Naive B cell (primary cell): ENCODE data around the gene TMEM208. TPM values are rescaled to one million over a fixed set of nuclear protein-coding genes. Genes with fewer than 3 reads are reported as not detected.
A peak's percentile ranks its signal among the peaks of the same experiment; 100 is the strongest.

Experiments
- ATAC-seq, 2 donors: fragments of 150-1000 bp; cut with Tn5 transposase; 2 replicates each; pipeline ENCODE4 v1.10.0; 2021; ENCODE audit warnings: low read depth in 2 of 2, mild to moderate bottlenecking in 2 of 2, moderate library complexity in 2 of 2
- DNase-seq: peaks from one replicate; pipeline ENCODE4 v3.0.0; 2022
- H3K27ac Mint-ChIP-seq, 6 donors: one replicate each; pipeline ENCODE4 v1.8.0; 2020 to 2022; ENCODE audit warnings: mild to moderate bottlenecking in 6 of 6, mixed read lengths in 6 of 6, moderate library complexity in 5 of 6, inconsistent platforms in 2 of 6
- H3K27me3 Mint-ChIP-seq, 3 donors: one replicate each; pipeline ENCODE4 v1.8.0; 2021 to 2022; ENCODE audit warnings: mixed read lengths in 3 of 3, mild to moderate bottlenecking in 1 of 3
- H3K36me3 Mint-ChIP-seq, 2 donors: one replicate each; pipeline ENCODE4 v1.8.0; 2020 to 2022; ENCODE audit warnings: mixed read lengths in 2 of 2, inconsistent platforms in 1 of 2, mild to moderate bottlenecking in 1 of 2
- H3K4me1 Mint-ChIP-seq, 3 donors: one replicate each; pipeline ENCODE4 v1.8.0; 2020 to 2022; ENCODE audit warnings: mixed read lengths in 3 of 3, inconsistent platforms in 1 of 3, mild to moderate bottlenecking in 1 of 3, moderate library complexity in 1 of 3
- H3K4me3 Mint-ChIP-seq, 8 donors: one replicate each; pipeline ENCODE4 v1.8.0; 2020 to 2022; ENCODE audit warnings: mild to moderate bottlenecking in 8 of 8, mixed read lengths in 8 of 8, moderate library complexity in 8 of 8, inconsistent platforms in 2 of 8
- H3K9me3 Mint-ChIP-seq, 7 donors: one replicate each; pipeline ENCODE4 v1.8.0; 2020 to 2022; ENCODE audit warnings: mixed read lengths in 7 of 7, mild to moderate bottlenecking in 5 of 7, inconsistent platforms in 2 of 7, moderate library complexity in 1 of 7
- polyA plus RNA-seq, 6 donors: library from polyadenylated mRNA; unstranded; fragments of 300-500 nt; fragmentation: Illumina TruSeq; gene quantifications; one replicate each; pipeline ENCODE4 v1.2.3, GENCODE V29; 2021; ENCODE audit warnings: low read depth in 6 of 6

The TMEM208 gene
- polyA plus RNA-seq, result 10 to 100 TPM; 44.9 to 66.7 (median 55.0) TPM

GRCh38 chr16:67226804-67227566, at the start of gene TMEM208:
Gene TMEM208 (plus strand): TSS chr16:67227130. CDS start chr16:67227219, 89 bp downstream.
- Mint-ChIP-seq H3K27me3 (no peaks in the 10 kb centered on the region), H3K27ac (peak within 1 kb of the TSS; percentile 92 to 100 (median 98)), H3K4me1 (peaks cover 23 to 38% (median 28%) of the 10 kb centered on the region in 3 donors), H3K36me3 (peaks cover 3 to 7% of the 10 kb centered on the region in 2 donors), H3K9me3 (no peaks in the 10 kb centered on the region), H3K4me3 (peak within 1 kb of the TSS; percentile 95 to 100 (median 100))
- ATAC-seq (peak; percentile 94), DNase-seq (peak; percentile 98)

DNA sequence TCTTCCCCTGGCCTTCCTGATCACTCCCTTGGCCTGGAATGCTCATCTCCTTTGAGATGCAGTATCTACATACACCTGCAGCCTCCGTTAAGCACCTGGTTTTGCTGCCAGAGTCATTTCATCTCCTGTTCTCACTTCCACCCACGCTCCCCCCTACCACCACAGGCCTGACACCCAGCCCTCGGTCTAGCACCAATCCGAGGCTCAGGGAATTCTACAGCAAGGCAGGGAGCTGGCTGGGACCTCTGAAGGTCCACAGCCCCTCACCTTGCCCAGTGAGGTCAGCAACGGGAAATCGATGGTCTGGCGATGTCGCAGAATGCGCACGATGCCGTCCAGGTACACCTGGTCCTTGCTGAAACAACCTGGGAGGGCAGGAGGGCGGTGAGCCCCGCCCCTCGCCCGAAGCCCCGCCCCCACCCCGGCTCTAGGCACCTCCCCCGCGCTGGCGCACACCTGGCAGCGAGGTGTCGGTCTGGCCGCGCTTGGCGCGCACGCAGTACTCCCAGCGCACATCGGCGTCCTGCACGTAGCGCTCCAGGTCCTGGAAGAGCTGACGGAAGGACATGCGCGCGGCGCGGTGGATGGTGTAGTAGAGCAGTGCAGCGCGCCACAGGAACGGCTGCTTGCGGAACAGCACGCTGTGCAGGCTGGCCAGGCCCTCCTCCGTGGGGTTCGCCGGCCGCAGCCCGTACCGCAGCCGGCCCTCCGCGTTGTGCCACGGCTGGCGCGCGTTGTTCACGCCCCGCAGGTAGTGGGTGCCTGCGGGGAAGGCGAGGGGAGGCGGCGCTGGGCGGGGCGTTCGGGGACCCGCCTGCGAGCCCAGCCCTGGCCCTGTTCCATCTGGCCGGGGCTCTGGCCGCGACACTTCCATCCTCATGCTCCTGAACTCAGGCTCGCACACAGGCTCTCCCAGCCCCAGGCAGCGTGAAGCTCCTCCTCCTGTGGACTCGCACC, 48.9 kb upstream of the TMEM208 start:
- Mint-ChIP-seq H3K36me3 (no peaks in the 10 kb centered on the region), H3K4me3 (peak overlapping the region; percentile 24 to 82 (median 66)), H3K27me3 (peaks cover 40 to 56% (median 50%) of the 10 kb centered on the region in 3 donors), H3K9me3 (no peaks in the 10 kb centered on the region), H3K4me1 (peaks cover 15 to 31% (median 18%) of the 10 kb centered on the region in 3 donors), H3K27ac (no peak overlapping the region)
- ATAC-seq, result peak; percentile 53 to 56
- DNase-seq, result no peak

DNA sequence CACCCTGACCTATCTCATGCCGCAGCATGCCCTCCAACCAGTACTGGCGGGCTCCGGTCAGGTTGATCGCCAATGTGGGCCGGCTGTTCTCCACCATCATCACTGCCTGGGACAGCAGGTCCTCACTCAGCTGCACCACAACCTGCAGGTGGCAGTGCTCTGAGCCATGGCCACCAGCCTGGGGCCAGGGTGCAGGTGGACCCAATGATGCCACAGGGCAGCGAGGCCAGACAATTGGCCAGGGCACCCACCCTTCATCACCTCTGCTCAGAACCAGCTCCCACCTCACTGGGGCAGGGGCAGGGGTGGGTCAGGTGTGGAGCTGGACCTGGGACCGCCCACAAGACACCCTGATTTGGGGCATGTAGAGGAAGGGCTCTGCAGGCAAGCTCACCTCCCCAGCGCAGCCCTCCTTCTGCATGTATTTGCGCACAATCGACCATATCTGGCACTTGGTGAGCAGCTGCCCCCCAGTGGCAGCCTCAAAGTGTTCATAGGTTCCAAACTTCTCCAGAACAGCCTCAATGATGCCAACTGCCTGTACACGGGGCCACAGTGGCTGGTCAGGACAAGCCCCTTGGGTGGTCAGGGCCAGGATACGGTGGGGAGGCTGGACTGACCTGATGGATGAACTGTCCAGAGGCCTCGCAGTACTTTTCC, 47.4 kb upstream of the TMEM208 start:
- Mint-ChIP-seq H3K9me3 (no peaks in the 10 kb centered on the region), H3K27ac (no peak overlapping the region), H3K36me3 (no peaks in the 10 kb centered on the region), H3K4me1 (peaks cover 4 to 19% (median 6%) of the 10 kb centered on the region in 3 donors), H3K4me3 (peak overlapping the region in 2 of 8 donors; percentile 16 to 76), H3K27me3 (peaks cover 29 to 43% (median 39%) of the 10 kb centered on the region in 3 donors)
- DNase-seq (no peak), ATAC-seq (no peak)

GRCh38 chr16:67180166-67180565, 46.8 kb upstream of the TMEM208 start:
- ATAC-seq (no peak), DNase-seq (no peak)
- Mint-ChIP-seq H3K36me3 (no peaks in the 10 kb centered on the region), H3K9me3 (no peaks in the 10 kb centered on the region), H3K27ac (no peak overlapping the region), H3K4me3 (no peak overlapping the region), H3K27me3 (peaks cover 29 to 43% (median 39%) of the 10 kb centered on the region in 3 donors), H3K4me1 (peaks cover 6 to 21% (median 10%) of the 10 kb centered on the region in 3 donors)

- Mint-ChIP-seq H3K9me3 (no peaks in the 10 kb centered on the region), H3K4me1 (peaks cover 11 to 23% (median 16%) of the 10 kb centered on the region in 3 donors), H3K4me3 (no peak overlapping the region), H3K27me3 (peaks cover 27 to 36% (median 29%) of the 10 kb centered on the region in 3 donors), H3K36me3 (no peaks in the 10 kb centered on the region), H3K27ac (no peak overlapping the region)
- ATAC-seq (no peak), DNase-seq (no peak)
Observed at GRCh38 chr16:67181346-67181745, 45.6 kb upstream of the TMEM208 start.

GRCh38 chr16:67182288-67182687, 44.6 kb upstream of the TMEM208 start:
- no peak overlapping the region for H3K27ac Mint-ChIP-seq
- peaks cover 11 to 18% (median 16%) of the 10 kb centered on the region in 3 donors for H3K4me1 Mint-ChIP-seq
- no peaks in the 10 kb centered on the region for H3K9me3 Mint-ChIP-seq
- H3K36me3 Mint-ChIP-seq, result no peaks in the 10 kb centered on the region
- no peak overlapping the region for H3K4me3 Mint-ChIP-seq
- DNase-seq, result no peak
- ATAC-seq, result no peak
- peaks cover 20 to 28% (median 20%) of the 10 kb centered on the region in 3 donors for H3K27me3 Mint-ChIP-seq

DNA sequence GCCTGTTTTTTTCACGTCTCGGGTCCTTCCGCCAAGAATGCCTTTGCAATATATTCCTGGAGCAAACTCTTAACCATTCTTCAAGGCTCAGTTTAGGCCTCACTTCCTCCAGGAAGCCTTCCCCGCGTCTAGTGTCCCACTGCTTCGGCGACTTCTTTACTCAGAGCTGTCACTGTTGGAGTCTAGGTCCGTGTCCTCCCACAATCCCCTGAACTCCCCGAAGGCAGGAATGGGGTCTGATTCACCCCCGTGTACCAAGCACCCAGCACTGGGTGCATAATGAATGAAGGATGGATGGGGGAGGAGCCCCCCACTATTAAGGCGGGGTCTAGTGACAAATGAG, 43.7 kb upstream of the TMEM208 start:
- Mint-ChIP-seq H3K4me1 (peaks cover 11 to 16% (median 14%) of the 10 kb centered on the region in 3 donors), H3K27me3 (peaks cover 11 to 22% (median 14%) of the 10 kb centered on the region in 3 donors), H3K27ac (no peak overlapping the region), H3K36me3 (no peaks in the 10 kb centered on the region), H3K9me3 (no peaks in the 10 kb centered on the region), H3K4me3 (no peak overlapping the region)
- no peak for ATAC-seq
- DNase-seq, result no peak

DNA sequence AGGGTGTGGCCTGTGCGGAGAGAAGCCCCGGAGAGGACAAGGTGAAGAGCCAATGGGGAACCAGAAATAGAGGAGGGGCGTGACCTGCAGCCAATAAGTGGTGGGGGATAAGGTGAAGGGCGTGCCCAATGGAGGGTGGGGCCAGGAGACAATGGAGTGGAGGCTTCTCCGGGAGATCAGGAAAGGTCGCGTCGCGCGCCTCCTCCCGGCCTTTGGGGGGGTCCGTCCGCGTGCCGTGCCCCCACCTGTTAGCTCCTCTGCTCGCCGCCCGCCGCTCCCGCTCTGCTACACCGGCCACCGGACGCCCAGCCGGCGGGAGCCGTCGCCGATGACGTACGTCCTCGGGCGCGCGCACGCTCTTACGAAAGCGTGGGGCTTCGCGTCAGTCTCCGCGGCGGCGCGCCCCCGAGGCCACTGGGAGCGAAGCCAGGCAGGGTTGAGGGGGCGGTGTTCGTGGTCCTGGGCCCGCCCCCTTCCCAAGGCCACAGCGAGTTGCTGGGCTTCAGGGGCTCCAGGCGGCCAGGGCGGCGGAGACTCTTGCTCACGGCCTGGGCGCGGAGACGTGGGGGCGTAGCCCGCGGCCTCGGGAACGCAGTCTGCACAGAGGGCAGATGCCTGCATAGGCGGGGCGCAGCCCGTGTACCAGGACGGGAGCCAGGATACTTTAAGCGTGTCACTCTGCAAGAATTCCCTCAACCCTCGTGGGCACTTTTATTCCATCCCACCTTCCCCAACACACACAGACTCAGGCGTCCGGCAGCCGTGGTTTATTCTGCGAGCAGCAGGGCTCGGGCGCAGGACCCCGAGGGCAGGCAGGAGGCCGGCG, 43.1 kb upstream of the TMEM208 start, which contains the start of gene MATCAP1:
Gene MATCAP1 (minus strand): TSS at position 337 of the 826 bp plus-strand sequence. CDS start 3,353 bp downstream, outside the sequence.
- Mint-ChIP-seq H3K4me1 (peaks cover 7 to 13% (median 10%) of the 10 kb centered on the region in 3 donors), H3K27me3 (peaks cover 5 to 18% (median 10%) of the 10 kb centered on the region in 3 donors), H3K27ac (peak within 1 kb of the TSS in 2 of 6 donors; percentile 56 to 58), H3K4me3 (peak within 1 kb of the TSS in 5 of 8 donors; percentile 36 to 98 (median 79)), H3K9me3 (no peaks in the 10 kb centered on the region), H3K36me3 (no peaks in the 10 kb centered on the region)
- peak; percentile 96 for DNase-seq
- peak; percentile 92 to 93 for ATAC-seq

- Mint-ChIP-seq H3K27me3 (peaks cover 0 to 11% (median 9%) of the 10 kb centered on the region in 3 donors), H3K4me3 (peak overlapping the region in 5 of 8 donors; percentile 36 to 98 (median 79)), H3K9me3 (no peaks in the 10 kb centered on the region), H3K36me3 (no peaks in the 10 kb centered on the region), H3K27ac (peak overlapping the region in 2 of 6 donors; percentile 56 to 58), H3K4me1 (peaks cover 7 to 10% (median 9%) of the 10 kb centered on the region in 3 donors)
- no peak for DNase-seq
- no peak for ATAC-seq
Observed at GRCh38 chr16:67184453-67184994, 42.4 kb upstream of the TMEM208 start.

GRCh38 chr16:67184995-67185650, 41.8 kb upstream of the TMEM208 start:
- ATAC-seq, result peak; percentile 21 to 26

DNA sequence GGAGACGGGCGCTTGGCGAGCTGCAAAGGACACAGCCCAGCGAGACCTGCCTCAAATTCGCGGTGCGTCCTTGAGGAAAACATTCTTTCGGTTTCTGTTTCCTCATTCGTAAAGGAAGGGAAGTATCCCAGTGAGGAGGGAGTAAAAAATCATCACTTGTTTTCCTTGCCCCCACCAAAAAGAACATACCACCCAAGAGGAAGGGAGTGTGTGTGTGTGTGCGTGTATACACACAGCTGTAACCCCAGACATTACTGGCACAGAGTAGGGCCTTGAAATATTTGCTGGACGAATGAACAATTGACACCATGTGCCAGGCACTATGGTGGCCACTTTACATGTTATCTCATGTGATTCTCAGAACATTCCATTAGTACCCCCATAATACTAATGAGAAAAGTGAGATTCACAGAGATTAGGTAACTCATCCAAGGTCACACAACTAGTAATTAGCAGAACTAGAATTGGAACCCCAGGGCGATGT, 41.2 kb upstream of the TMEM208 start:
- peaks cover 7 to 10% (median 9%) of the 10 kb centered on the region in 3 donors for H3K4me1 Mint-ChIP-seq
- H3K9me3 Mint-ChIP-seq, result no peaks in the 10 kb centered on the region
- DNase-seq (no peak), ATAC-seq (no peak)
- peaks cover 0 to 7% (median 5%) of the 10 kb centered on the region in 3 donors for H3K27me3 Mint-ChIP-seq
- H3K4me3 Mint-ChIP-seq, result peak overlapping the region in 5 of 8 donors; percentile 89 to 98 (median 91)
- H3K36me3 Mint-ChIP-seq, result no peaks in the 10 kb centered on the region
- peak overlapping the region in 3 of 6 donors; percentile 83 to 96 (median 95) for H3K27ac Mint-ChIP-seq

More at GRCh38 chr16:67184995-67185650, 41.8 kb upstream of the TMEM208 start:
- Mint-ChIP-seq H3K27ac (peak overlapping the region in 4 of 6 donors; percentile 57 to 96 (median 89)), H3K9me3 (no peaks in the 10 kb centered on the region), H3K27me3 (peaks cover 0 to 7% (median 5%) of the 10 kb centered on the region in 3 donors), H3K4me3 (peak overlapping the region in 6 of 8 donors; percentile 89 to 98 (median 90)), H3K36me3 (no peaks in the 10 kb centered on the region), H3K4me1 (peaks cover 7 to 10% (median 9%) of the 10 kb centered on the region in 3 donors)
- peak; percentile 80 for DNase-seq
